Liver (tissue), 3 donors: ENCODE data around the gene FAM221B.

Experiments
- CTCF ChIP-seq: fragments of 150-350 bp; IDR thresholded peaks from 2 replicates; pipeline ENCODE4 v1.5.1; 2017; ENCODE audit warnings: improper control_type of control experiment, low read depth, low read length; ENCODE audit not compliant: missing input control
- EGR1 ChIP-seq, 2 donors: IDR thresholded peaks; 2 replicates each; pipeline ENCODE4 v1.6.1; 2016 to 2018; ENCODE audit warnings: antibody characterized with exemption in 2 of 2, low read depth in 2 of 2
- GABPA ChIP-seq, 2 donors: IDR thresholded peaks in 1 of 2; conservative IDR thresholded peaks in 1 of 2; 2 replicates each; pipeline ENCODE4 v1.6.1; 2016; ENCODE audit warnings: antibody characterized with exemption in 2 of 2, mild to moderate bottlenecking in 1 of 2, moderate library complexity in 1 of 2
- HNF4A ChIP-seq, 2 donors: conservative IDR thresholded peaks; 2 replicates each; pipeline ENCODE4 v1.6.1; 2016; ENCODE audit warnings: antibody characterized with exemption in 2 of 2, mild to moderate bottlenecking in 2 of 2
- MAX ChIP-seq: IDR thresholded peaks from 2 replicates; pipeline ENCODE4 v1.6.1; 2016; ENCODE audit warnings: antibody characterized with exemption
- RAD21 ChIP-seq, 2 donors: IDR thresholded peaks; 2 replicates each; pipeline ENCODE4 v1.6.1; 2016; ENCODE audit warnings: antibody characterized with exemption in 2 of 2, mild to moderate bottlenecking in 2 of 2
- SP1 ChIP-seq: IDR thresholded peaks from 2 replicates; pipeline ENCODE4 v1.6.1; 2018; ENCODE audit warnings: antibody characterized with exemption, mild to moderate bottlenecking
- TAF1 ChIP-seq: conservative IDR thresholded peaks from 2 replicates; pipeline ENCODE4 v1.6.1; 2016; ENCODE audit warnings: antibody characterized with exemption, mild to moderate bottlenecking
- TF ChIP-seq, protein P1 (sequence below): IDR thresholded peaks from 2 replicates; pipeline ENCODE4 v1.6.1; 2016; ENCODE audit warnings: antibody characterized with exemption, mild to moderate bottlenecking
- TF ChIP-seq, protein P2 (sequence below): IDR thresholded peaks from 2 replicates; pipeline ENCODE4 v1.6.1; 2016; ENCODE audit warnings: antibody characterized with exemption
- TF ChIP-seq, protein P3 (sequence below): IDR thresholded peaks from 2 replicates; pipeline ENCODE4 v1.6.1; 2016; ENCODE audit warnings: antibody characterized with exemption
- donor health status: healthy.
- donor health status: healthy.

GRCh38 chr9:35769763-35770162 lies 58.8 kb downstream of the FAM221B start:
- TF ChIP-seq CTCF (no peak), MAX (no peak), HNF4A (conservative IDR thresholded peaks at IDR 0.05) (no peak), TAF1 (no peak), RAD21 (IDR thresholded peaks at IDR 0.05) (no peak), SP1 (no peak), GABPA (IDR thresholded peaks at IDR 0.05 in 1 of 2, conservative IDR thresholded peaks at IDR 0.05 in 1 of 2) (no peak), EGR1 (IDR thresholded peaks at IDR 0.05; ENCODE audit: low read depth in 2 of 2) (no peak)
- TF ChIP-seq, protein P1, sequence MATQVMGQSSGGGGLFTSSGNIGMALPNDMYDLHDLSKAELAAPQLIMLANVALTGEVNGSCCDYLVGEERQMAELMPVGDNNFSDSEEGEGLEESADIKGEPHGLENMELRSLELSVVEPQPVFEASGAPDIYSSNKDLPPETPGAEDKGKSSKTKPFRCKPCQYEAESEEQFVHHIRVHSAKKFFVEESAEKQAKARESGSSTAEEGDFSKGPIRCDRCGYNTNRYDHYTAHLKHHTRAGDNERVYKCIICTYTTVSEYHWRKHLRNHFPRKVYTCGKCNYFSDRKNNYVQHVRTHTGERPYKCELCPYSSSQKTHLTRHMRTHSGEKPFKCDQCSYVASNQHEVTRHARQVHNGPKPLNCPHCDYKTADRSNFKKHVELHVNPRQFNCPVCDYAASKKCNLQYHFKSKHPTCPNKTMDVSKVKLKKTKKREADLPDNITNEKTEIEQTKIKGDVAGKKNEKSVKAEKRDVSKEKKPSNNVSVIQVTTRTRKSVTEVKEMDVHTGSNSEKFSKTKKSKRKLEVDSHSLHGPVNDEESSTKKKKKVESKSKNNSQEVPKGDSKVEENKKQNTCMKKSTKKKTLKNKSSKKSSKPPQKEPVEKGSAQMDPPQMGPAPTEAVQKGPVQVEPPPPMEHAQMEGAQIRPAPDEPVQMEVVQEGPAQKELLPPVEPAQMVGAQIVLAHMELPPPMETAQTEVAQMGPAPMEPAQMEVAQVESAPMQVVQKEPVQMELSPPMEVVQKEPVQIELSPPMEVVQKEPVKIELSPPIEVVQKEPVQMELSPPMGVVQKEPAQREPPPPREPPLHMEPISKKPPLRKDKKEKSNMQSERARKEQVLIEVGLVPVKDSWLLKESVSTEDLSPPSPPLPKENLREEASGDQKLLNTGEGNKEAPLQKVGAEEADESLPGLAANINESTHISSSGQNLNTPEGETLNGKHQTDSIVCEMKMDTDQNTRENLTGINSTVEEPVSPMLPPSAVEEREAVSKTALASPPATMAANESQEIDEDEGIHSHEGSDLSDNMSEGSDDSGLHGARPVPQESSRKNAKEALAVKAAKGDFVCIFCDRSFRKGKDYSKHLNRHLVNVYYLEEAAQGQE = no peak
- TF ChIP-seq, protein P2, sequence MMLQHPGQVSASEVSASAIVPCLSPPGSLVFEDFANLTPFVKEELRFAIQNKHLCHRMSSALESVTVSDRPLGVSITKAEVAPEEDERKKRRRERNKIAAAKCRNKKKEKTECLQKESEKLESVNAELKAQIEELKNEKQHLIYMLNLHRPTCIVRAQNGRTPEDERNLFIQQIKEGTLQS = no peak
- TF ChIP-seq, protein P3, sequence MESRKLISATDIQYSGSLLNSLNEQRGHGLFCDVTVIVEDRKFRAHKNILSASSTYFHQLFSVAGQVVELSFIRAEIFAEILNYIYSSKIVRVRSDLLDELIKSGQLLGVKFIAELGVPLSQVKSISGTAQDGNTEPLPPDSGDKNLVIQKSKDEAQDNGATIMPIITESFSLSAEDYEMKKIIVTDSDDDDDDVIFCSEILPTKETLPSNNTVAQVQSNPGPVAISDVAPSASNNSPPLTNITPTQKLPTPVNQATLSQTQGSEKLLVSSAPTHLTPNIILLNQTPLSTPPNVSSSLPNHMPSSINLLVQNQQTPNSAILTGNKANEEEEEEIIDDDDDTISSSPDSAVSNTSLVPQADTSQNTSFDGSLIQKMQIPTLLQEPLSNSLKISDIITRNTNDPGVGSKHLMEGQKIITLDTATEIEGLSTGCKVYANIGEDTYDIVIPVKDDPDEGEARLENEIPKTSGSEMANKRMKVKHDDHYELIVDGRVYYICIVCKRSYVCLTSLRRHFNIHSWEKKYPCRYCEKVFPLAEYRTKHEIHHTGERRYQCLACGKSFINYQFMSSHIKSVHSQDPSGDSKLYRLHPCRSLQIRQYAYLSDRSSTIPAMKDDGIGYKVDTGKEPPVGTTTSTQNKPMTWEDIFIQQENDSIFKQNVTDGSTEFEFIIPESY = no peak
